ENCODE measurements around the gene RLN3. TPM values are rescaled to one million over a fixed set of nuclear protein-coding genes. Genes with fewer than 3 reads are reported as not detected.

Gene RLN3
- total and polyA plus RNA-seq, 9 of the 15 experiments (the other 6 are each of a cell fraction or from before 2014, with no cell fraction given): 0.31 to 1.2 (median 0.71) TPM; not detected in 6

DNA sequence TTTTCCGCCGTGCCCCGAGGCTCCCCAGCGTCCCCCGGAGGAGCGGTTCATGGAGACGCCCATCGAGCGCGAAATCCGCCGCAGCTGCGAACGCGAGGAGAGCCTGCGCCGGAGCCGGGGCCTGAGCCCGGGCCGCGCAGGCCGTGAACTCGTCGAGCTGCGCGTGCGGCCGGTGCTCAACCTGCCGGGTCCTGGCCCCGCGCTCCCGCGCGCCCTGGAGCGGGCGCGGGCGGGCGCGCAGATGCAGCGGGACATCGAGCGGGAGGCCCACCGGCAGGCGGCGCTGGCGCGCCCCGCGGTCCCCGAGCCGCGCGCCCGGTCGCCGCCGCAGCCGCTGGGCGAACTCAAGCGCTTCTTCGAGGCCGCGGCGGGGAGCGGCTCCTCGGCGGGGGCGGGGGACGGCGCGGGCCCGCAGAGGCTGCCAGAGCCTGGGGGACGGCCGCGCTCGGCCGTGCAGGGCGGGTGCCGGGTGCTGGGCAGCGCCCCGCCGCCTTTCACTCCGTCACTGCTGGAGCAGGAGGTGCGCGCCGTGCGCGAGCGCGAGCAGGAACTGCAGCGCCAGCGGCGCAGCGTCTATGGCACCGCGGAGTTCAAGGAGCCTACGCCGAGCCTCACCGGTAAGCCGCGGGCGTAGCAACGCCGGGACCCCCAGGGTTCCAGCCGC, 45.4 kb downstream of the RLN3 start (continued):
- no peak for TF ChIP-seq NFYB (IDR thresholded peaks at IDR 0.05; ENCODE audit: extremely low read depth, insufficient read length)
- TF ChIP-seq SRSF3 (IDR thresholded peaks at IDR 0.05; ENCODE audit: insufficient read depth, low read length): no peak
- TF ChIP-seq PTBP1 (IDR thresholded peaks at IDR 0.05; ENCODE audit: low read depth, low read length): no peak
- no peak for TF ChIP-seq ETS2 (tag; IDR thresholded peaks at IDR 0.05; ENCODE audit: borderline replicate concordance, poor library complexity, severe bottlenecking)
- no peak for TF ChIP-seq HNRNPK (IDR thresholded peaks at IDR 0.05; ENCODE audit: low read depth, low read length, poor library complexity, severe bottlenecking)
- TF ChIP-seq MCM5 (IDR thresholded peaks at IDR 0.05; ENCODE audit: low read depth): no peak
- no peak for TF ChIP-seq SIX5 (IDR thresholded peaks at IDR 0.05; ENCODE audit: borderline replicate concordance in 1 of 2, insufficient read depth in 1 of 2, low read depth in 1 of 2, low read length in 2 of 2)
- no peak for TF ChIP-seq WHSC1 (IDR thresholded peaks at IDR 0.05; ENCODE audit: low read length)
- TF ChIP-seq CCNT2 (IDR thresholded peaks at IDR 0.05; ENCODE audit: borderline replicate concordance, extremely low read depth, insufficient read length, low read depth, low read length): peak; percentile 75
- no peak for TF ChIP-seq NCOA4 (IDR thresholded peaks at IDR 0.05; ENCODE audit: partially characterized antibody)
- TF ChIP-seq ZNF354B (CRISPR knock-in tag; IDR thresholded peaks at IDR 0.05): no peak
- TF ChIP-seq ZNF445 (CRISPR knock-in tag; IDR thresholded peaks at IDR 0.05; ENCODE audit: low read depth): no peak
- TF ChIP-seq, protein P1, sequence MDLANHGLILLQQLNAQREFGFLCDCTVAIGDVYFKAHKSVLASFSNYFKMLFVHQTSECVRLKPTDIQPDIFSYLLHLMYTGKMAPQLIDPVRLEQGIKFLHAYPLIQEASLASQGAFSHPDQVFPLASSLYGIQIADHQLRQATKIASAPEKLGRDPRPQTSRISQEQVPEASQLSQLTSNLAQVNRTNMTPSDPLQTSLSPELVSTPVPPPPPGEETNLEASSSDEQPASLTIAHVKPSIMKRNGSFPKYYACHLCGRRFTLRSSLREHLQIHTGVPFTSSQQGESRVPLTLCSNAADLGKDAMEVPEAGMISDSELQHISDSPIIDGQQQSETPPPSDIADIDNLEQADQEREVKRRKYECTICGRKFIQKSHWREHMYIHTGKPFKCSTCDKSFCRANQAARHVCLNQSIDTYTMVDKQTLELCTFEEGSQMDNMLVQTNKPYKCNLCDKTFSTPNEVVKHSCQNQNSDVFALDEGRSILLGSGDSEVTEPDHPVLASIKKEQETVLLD (IDR thresholded peaks at IDR 0.05): no peak
- peak; percentile 48; the same call in 1 of the 2 replicates for TF ChIP-seq SMC3 (conservative IDR thresholded peaks at IDR 0.05; ENCODE audit: insufficient read depth, low read depth, low read length)
- no peak for TF ChIP-seq ZZZ3 (IDR thresholded peaks at IDR 0.05)
- TF ChIP-seq POLR2B (IDR thresholded peaks at IDR 0.05; ENCODE audit: low read depth, partially characterized antibody): no peak
- no peak for TF ChIP-seq GTF2E2 (tag; IDR thresholded peaks at IDR 0.05)
- no peak for TF ChIP-seq JUNB (CRISPR knock-in tag; conservative IDR thresholded peaks at IDR 0.05)
- peak; percentile 14 for TF ChIP-seq KDM5B (IDR thresholded peaks at IDR 0.05; ENCODE audit: insufficient replicate concordance, low read depth, low read length)
- TF ChIP-seq, protein P2, sequence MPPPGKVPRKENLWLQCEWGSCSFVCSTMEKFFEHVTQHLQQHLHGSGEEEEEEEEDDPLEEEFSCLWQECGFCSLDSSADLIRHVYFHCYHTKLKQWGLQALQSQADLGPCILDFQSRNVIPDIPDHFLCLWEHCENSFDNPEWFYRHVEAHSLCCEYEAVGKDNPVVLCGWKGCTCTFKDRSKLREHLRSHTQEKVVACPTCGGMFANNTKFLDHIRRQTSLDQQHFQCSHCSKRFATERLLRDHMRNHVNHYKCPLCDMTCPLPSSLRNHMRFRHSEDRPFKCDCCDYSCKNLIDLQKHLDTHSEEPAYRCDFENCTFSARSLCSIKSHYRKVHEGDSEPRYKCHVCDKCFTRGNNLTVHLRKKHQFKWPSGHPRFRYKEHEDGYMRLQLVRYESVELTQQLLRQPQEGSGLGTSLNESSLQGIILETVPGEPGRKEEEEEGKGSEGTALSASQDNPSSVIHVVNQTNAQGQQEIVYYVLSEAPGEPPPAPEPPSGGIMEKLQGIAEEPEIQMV (tag; conservative IDR thresholded peaks at IDR 0.05; ENCODE audit: low read depth): no peak
- TF ChIP-seq RNF2 (IDR thresholded peaks at IDR 0.05): no peak
- TF ChIP-seq PRPF4 (IDR thresholded peaks at IDR 0.05; ENCODE audit: insufficient read depth, low read depth, low read length, poor library complexity, severe bottlenecking): no peak
- TF ChIP-seq, protein P3, sequence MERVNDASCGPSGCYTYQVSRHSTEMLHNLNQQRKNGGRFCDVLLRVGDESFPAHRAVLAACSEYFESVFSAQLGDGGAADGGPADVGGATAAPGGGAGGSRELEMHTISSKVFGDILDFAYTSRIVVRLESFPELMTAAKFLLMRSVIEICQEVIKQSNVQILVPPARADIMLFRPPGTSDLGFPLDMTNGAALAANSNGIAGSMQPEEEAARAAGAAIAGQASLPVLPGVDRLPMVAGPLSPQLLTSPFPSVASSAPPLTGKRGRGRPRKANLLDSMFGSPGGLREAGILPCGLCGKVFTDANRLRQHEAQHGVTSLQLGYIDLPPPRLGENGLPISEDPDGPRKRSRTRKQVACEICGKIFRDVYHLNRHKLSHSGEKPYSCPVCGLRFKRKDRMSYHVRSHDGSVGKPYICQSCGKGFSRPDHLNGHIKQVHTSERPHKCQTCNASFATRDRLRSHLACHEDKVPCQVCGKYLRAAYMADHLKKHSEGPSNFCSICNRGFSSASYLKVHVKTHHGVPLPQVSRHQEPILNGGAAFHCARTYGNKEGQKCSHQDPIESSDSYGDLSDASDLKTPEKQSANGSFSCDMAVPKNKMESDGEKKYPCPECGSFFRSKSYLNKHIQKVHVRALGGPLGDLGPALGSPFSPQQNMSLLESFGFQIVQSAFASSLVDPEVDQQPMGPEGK (CRISPR knock-in tag; IDR thresholded peaks at IDR 0.05; ENCODE audit: borderline replicate concordance): no peak
- TF ChIP-seq SNIP1 (IDR thresholded peaks at IDR 0.05; ENCODE audit: low read depth): no peak

All from K562 (cell line).